HepG2 (cell line): ENCODE measurements around the gene CARD9. TPM values are rescaled to one million over a fixed set of nuclear protein-coding genes. Genes with fewer than 3 reads are reported as not detected.

Source experiments
- ATM ChIP-seq: fragments of 450-650 bp; IDR thresholded peaks from 2 replicates; pipeline ENCODE4 v1.7.1; 2017; ENCODE audit warnings: mild to moderate bottlenecking, borderline replicate concordance
- CREB3 ChIP-seq: sonication (generic); formaldehyde crosslinking; IDR thresholded peaks from 2 replicates; pipeline ENCODE4 v1.5.0; 2020; ENCODE audit warnings: missing genetic modification reagents
- HNRNPLL ChIP-seq: fragments of 200-400 bp; formaldehyde crosslinking; IDR thresholded peaks from 2 replicates; pipeline ENCODE4 v1.6.1; 2017; ENCODE audit warnings: mild to moderate bottlenecking, low read depth, low read length; ENCODE audit not compliant: poor library complexity, severe bottlenecking
- KMT2B ChIP-seq: IDR thresholded peaks from 2 replicates; pipeline ENCODE4 v1.6.1; 2016; ENCODE audit warnings: missing genetic modification reagents, missing compliant biosample characterization
- NONO ChIP-seq, 2 experiments: fragments of 450-650 bp in 1 of 2; sonication (generic) in 1 of 2; formaldehyde crosslinking in 1 of 2; IDR thresholded peaks in 1 of 2; conservative IDR thresholded peaks in 1 of 2; 2 replicates each; pipeline versions ENCODE4 v1.6.1 to v1.8.0; 2017 to 2022; ENCODE audit warnings: mild to moderate bottlenecking in 1 of 2, missing genetic modification reagents in 1 of 2, moderate library complexity in 1 of 2
- PHF8 ChIP-seq: sonication (generic); formaldehyde crosslinking; IDR thresholded peaks from 2 replicates; pipeline ENCODE4 v1.5.0; 2020; ENCODE audit warnings: missing genetic modification reagents
- POLR2AphosphoS5 ChIP-seq: IDR thresholded peaks from 2 replicates; pipeline ENCODE4 v1.6.1; 2012; ENCODE audit warnings: low read depth, low read length
- SMARCE1 ChIP-seq: fragments of 450-650 bp; IDR thresholded peaks from 2 replicates; pipeline ENCODE4 v1.6.1; 2017; ENCODE audit warnings: borderline replicate concordance
- ZIK1 ChIP-seq: sonication (generic); formaldehyde crosslinking; IDR thresholded peaks from 2 replicates; pipeline ENCODE4 v1.5.0; 2020; ENCODE audit warnings: mild to moderate bottlenecking, low read depth, missing genetic modification reagents, borderline replicate concordance
- polyA plus RNA-seq, 8 experiments: library from polyadenylated mRNA; depleted of rRNA in 3 of 8; stranded (reverse) in 7 of 8; unstranded in 1 of 8; fragments of >200 nt; fragmentation: Illumina TruSeq in 4 of 8; extraction: Trizol in 4 of 8; gene quantifications; 2 replicates each; pipeline versions ENCODE4 v1.2.1 to v1.2.3, GENCODE V29; 2011 to 2016; ENCODE audit warnings: low read depth in 4 of 8, missing spikeins in 1 of 8, mixed read lengths in 1 of 8; ENCODE audit not compliant: insufficient read depth in 1 of 8
- total RNA-seq, 5 experiments: library from RNA; depleted of rRNA; stranded (reverse); fragments of >200 nt; fragmentation: Illumina TruSeq; extraction: Trizol; gene quantifications; 2 replicates each; pipeline ENCODE4 v1.2.3, GENCODE V29; 2016; ENCODE audit warnings: low read depth in 1 of 5
- TF ChIP-seq, protein P1 (sequence below): sonication (generic); formaldehyde crosslinking; IDR thresholded peaks from 2 replicates; pipeline ENCODE4 v1.9.0; 2021; ENCODE audit warnings: mild to moderate bottlenecking, missing genetic modification reagents
- TF ChIP-seq, protein P2 (sequence below): sonication (generic); formaldehyde crosslinking; IDR thresholded peaks from 2 replicates; pipeline ENCODE4 v1.4.0; 2020; ENCODE audit warnings: missing genetic modification reagents
- TF ChIP-seq, protein P3 (sequence below): IDR thresholded peaks from 2 replicates; pipeline ENCODE4 v1.6.1; 2016; ENCODE audit warnings: low read depth, control low read depth

The CARD9 gene
- total and polyA plus RNA-seq, 2 of the 13 experiments (the other 11 are each of a cell fraction or from before 2014, with no cell fraction given), result 3.3 to 7.4 TPM

DNA sequence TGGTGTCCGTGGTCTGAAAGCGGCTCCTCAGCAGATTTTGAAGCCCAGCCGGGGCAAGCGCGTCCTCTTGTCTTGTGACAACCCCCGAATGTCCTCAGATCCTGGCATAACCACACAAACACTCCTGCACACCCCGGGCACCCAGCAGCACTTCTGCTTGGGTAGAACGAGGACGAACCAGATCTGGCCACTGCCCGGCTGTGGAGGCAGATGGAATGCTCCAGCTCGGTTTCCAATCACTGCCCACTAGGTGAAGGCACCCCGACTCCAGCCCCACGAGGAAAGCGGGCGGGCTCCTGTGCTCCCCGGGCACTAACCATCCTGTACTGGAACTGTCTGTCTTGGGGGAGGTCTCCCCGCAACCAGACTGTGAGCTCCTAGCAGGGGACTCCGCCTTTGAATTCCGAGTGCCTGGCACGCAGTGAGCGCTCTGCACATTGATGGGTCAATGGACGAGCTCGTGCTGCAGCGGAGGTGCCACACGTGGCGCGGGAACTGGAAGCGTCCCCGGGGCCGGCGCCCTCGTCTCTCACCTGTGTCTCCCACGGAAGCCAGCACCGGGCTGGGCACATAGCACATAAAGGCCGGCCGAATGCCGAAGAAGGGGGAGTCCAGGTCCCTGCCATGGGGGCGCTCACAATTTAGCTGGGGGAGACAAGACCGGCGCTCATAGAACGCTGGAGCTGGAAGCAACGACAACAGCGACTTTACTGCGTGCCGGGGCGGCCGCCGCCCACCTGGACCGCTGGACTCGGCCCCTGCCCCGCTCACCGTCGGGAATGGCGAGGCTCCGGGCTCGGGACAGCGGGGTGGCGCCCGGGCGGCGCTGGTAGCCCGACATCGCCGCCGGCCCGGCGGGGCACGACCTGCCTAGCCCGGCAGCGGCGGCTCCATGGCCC is 36.3 kb upstream of the CARD9 start (continued):
- TF ChIP-seq CREB3 (CRISPR knock-in tag) (peak; percentile 72; the same call in 1 of the 2 replicates), PHF8 (no peak; the same call in 1 of the 2 replicates), KMT2B (no peak), POLR2AphosphoS5 (no peak), SMARCE1 (no peak), ZIK1 (CRISPR knock-in tag) (no peak), HNRNPLL (no peak), NONO (IDR thresholded peaks at IDR 0.05) (no peak), NONO (CRISPR knock-in tag; conservative IDR thresholded peaks at IDR 0.05) (no peak), ATM (no peak)
- TF ChIP-seq, protein P1, sequence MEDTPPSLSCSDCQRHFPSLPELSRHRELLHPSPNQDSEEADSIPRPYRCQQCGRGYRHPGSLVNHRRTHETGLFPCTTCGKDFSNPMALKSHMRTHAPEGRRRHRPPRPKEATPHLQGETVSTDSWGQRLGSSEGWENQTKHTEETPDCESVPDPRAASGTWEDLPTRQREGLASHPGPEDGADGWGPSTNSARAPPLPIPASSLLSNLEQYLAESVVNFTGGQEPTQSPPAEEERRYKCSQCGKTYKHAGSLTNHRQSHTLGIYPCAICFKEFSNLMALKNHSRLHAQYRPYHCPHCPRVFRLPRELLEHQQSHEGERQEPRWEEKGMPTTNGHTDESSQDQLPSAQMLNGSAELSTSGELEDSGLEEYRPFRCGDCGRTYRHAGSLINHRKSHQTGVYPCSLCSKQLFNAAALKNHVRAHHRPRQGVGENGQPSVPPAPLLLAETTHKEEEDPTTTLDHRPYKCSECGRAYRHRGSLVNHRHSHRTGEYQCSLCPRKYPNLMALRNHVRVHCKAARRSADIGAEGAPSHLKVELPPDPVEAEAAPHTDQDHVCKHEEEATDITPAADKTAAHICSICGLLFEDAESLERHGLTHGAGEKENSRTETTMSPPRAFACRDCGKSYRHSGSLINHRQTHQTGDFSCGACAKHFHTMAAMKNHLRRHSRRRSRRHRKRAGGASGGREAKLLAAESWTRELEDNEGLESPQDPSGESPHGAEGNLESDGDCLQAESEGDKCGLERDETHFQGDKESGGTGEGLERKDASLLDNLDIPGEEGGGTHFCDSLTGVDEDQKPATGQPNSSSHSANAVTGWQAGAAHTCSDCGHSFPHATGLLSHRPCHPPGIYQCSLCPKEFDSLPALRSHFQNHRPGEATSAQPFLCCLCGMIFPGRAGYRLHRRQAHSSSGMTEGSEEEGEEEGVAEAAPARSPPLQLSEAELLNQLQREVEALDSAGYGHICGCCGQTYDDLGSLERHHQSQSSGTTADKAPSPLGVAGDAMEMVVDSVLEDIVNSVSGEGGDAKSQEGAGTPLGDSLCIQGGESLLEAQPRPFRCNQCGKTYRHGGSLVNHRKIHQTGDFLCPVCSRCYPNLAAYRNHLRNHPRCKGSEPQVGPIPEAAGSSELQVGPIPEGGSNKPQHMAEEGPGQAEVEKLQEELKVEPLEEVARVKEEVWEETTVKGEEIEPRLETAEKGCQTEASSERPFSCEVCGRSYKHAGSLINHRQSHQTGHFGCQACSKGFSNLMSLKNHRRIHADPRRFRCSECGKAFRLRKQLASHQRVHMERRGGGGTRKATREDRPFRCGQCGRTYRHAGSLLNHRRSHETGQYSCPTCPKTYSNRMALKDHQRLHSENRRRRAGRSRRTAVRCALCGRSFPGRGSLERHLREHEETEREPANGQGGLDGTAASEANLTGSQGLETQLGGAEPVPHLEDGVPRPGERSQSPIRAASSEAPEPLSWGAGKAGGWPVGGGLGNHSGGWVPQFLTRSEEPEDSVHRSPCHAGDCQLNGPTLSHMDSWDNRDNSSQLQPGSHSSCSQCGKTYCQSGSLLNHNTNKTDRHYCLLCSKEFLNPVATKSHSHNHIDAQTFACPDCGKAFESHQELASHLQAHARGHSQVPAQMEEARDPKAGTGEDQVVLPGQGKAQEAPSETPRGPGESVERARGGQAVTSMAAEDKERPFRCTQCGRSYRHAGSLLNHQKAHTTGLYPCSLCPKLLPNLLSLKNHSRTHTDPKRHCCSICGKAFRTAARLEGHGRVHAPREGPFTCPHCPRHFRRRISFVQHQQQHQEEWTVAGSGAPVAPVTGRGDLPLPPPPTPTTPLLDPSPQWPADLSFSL (CRISPR knock-in tag), result no peak
- TF ChIP-seq, protein P2, sequence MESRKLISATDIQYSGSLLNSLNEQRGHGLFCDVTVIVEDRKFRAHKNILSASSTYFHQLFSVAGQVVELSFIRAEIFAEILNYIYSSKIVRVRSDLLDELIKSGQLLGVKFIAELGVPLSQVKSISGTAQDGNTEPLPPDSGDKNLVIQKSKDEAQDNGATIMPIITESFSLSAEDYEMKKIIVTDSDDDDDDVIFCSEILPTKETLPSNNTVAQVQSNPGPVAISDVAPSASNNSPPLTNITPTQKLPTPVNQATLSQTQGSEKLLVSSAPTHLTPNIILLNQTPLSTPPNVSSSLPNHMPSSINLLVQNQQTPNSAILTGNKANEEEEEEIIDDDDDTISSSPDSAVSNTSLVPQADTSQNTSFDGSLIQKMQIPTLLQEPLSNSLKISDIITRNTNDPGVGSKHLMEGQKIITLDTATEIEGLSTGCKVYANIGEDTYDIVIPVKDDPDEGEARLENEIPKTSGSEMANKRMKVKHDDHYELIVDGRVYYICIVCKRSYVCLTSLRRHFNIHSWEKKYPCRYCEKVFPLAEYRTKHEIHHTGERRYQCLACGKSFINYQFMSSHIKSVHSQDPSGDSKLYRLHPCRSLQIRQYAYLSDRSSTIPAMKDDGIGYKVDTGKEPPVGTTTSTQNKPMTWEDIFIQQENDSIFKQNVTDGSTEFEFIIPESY (CRISPR knock-in tag), result no peak
- TF ChIP-seq, protein P3, sequence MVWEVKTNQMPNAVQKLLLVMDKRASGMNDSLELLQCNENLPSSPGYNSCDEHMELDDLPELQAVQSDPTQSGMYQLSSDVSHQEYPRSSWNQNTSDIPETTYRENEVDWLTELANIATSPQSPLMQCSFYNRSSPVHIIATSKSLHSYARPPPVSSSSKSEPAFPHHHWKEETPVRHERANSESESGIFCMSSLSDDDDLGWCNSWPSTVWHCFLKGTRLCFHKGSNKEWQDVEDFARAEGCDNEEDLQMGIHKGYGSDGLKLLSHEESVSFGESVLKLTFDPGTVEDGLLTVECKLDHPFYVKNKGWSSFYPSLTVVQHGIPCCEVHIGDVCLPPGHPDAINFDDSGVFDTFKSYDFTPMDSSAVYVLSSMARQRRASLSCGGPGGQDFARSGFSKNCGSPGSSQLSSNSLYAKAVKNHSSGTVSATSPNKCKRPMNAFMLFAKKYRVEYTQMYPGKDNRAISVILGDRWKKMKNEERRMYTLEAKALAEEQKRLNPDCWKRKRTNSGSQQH (CRISPR knock-in tag), result no peak
